Measurements from ENCODE around the gene ZNF420. TPM values are rescaled to one million over a fixed set of nuclear protein-coding genes. Genes with fewer than 3 reads are reported as not detected.

Gene ZNF420
- total RNA-seq, 1 experiment from 2014 or later, result not detected

GRCh38 chr19:37127999-37128820 is 50.0 kb downstream of the ZNF420 start:
- TF ChIP-seq REST (IDR thresholded peaks at IDR 0.05; ENCODE audit: low read depth) (no peak), ZNF274 (IDR thresholded peaks at IDR 0.05; ENCODE audit: low read depth, low read length) (peak; percentile 89)
- H3K27ac ChIP-seq (ENCODE audit: low read depth, low read length), result no peak overlapping the region
- H3K4me2 ChIP-seq (ENCODE audit: low read length), result no peak overlapping the region
- ATAC-seq, result no peak
- intact Hi-C loops (cut with micrococcal nuclease), result no loop called here
- H3K9me3 ChIP-seq (ENCODE audit: control insufficient read depth in 1 of 2, insufficient read depth in 1 of 2, low read depth in 1 of 2, low read length in 2 of 2), result peaks cover 37 to 59% of the 10 kb centered on the region in 2 experiments; a peak in 3 of 4 replicates
- POLR2A ChIA-PET, result no interaction called here
- RAD21 ChIA-PET (ENCODE audit: low non-redundant PET in 1 of 2, low total read pairs in 2 of 2, uncharacterized antibody in 2 of 2, unreplicated experiment in 2 of 2), result no interaction called here
- no peak overlapping the region for H2AFZ ChIP-seq (ENCODE audit: low read depth, low read length, poor library complexity, severe bottlenecking)
- no peaks in the 10 kb centered on the region for H3K79me2 ChIP-seq (ENCODE audit: insufficient read depth, low read length)
- no TSS peak for BruUV-seq (replicated peaks)
- no peak overlapping the region for H3K4me3 ChIP-seq (replicated peaks in 1 of 2; ENCODE audit: low read depth in 1 of 2, low read length in 2 of 2)
- no peak overlapping the region for H3K9ac ChIP-seq (ENCODE audit: low read length)
- H3K27me3 ChIP-seq (ENCODE audit: insufficient read depth, low read length), result no peaks in the 10 kb centered on the region
- no peaks in the 10 kb centered on the region for H3K4me1 ChIP-seq (ENCODE audit: control insufficient read depth in 1 of 2, insufficient read depth in 2 of 2, low read length in 2 of 2)
- no peaks in the 10 kb centered on the region for H4K20me1 ChIP-seq (ENCODE audit: insufficient read depth)
- H3K36me3 ChIP-seq (ENCODE audit: control insufficient read depth in 1 of 2, insufficient read depth in 2 of 2, low read length in 2 of 2), result no peaks in the 10 kb centered on the region
- CTCF ChIA-PET, result no interaction called here
- DNase-seq (ENCODE audit: low read depth, low spot score), result no peak
- no peaks in the 10 kb centered on the region for H3K9me2 ChIP-seq (ENCODE audit: insufficient read depth)

GRCh38 chr19:37128821-37129177 is 50.6 kb downstream of the ZNF420 start:
- BruUV-seq (replicated peaks), result no TSS peak
- H3K4me1 ChIP-seq (ENCODE audit: control insufficient read depth in 1 of 2, insufficient read depth in 2 of 2, low read length in 2 of 2), result no peaks in the 10 kb centered on the region
- no peak overlapping the region for H3K4me2 ChIP-seq (ENCODE audit: low read length)
- no peak for DNase-seq (ENCODE audit: low read depth, low spot score)
- POLR2A ChIA-PET, result no interaction called here
- RAD21 ChIA-PET (ENCODE audit: low non-redundant PET in 1 of 2, low total read pairs in 2 of 2, uncharacterized antibody in 2 of 2, unreplicated experiment in 2 of 2), result no interaction called here
- no peaks in the 10 kb centered on the region for H3K36me3 ChIP-seq (ENCODE audit: control insufficient read depth in 1 of 2, insufficient read depth in 2 of 2, low read length in 2 of 2)
- no peak overlapping the region for H3K4me3 ChIP-seq (replicated peaks in 1 of 2; ENCODE audit: low read depth in 1 of 2, low read length in 2 of 2)
- peaks cover 42 to 57% of the 10 kb centered on the region in 2 experiments; a peak in 3 of 4 replicates for H3K9me3 ChIP-seq (ENCODE audit: control insufficient read depth in 1 of 2, insufficient read depth in 1 of 2, low read depth in 1 of 2, low read length in 2 of 2)
- no peak overlapping the region for H2AFZ ChIP-seq (ENCODE audit: low read depth, low read length, poor library complexity, severe bottlenecking)
- H3K79me2 ChIP-seq (ENCODE audit: insufficient read depth, low read length), result no peaks in the 10 kb centered on the region
- intact Hi-C loops (cut with micrococcal nuclease), result no loop called here
- H3K9ac ChIP-seq (ENCODE audit: low read length), result no peak overlapping the region
- no peaks in the 10 kb centered on the region for H3K27me3 ChIP-seq (ENCODE audit: insufficient read depth, low read length)
- ATAC-seq, result no peak
- no peaks in the 10 kb centered on the region for H4K20me1 ChIP-seq (ENCODE audit: insufficient read depth)
- H3K9me2 ChIP-seq (ENCODE audit: insufficient read depth), result no peaks in the 10 kb centered on the region
- no peak overlapping the region for H3K27ac ChIP-seq (ENCODE audit: low read depth, low read length)
- CTCF ChIA-PET, result no interaction called here
- TF ChIP-seq SIN3A (IDR thresholded peaks at IDR 0.05; ENCODE audit: low read depth), result no peak
- no peak for TF ChIP-seq ZFX (IDR thresholded peaks at IDR 0.05)
- TF ChIP-seq CEBPB (IDR thresholded peaks at IDR 0.05; ENCODE audit: low read depth), result no peak
- no peak for TF ChIP-seq EGR1 (IDR thresholded peaks at IDR 0.05; ENCODE audit: low read depth)
- no peak for TF ChIP-seq CTCF (IDR thresholded peaks at IDR 0.05 in 2 of 3, conservative IDR thresholded peaks at IDR 0.05 in 1 of 3; ENCODE audit: borderline replicate concordance in 1 of 3, insufficient read depth in 1 of 3, low read depth in 2 of 3, low read length in 2 of 3)
- no peak for TF ChIP-seq EZH2 (IDR thresholded peaks at IDR 0.05)
- no peak for TF ChIP-seq TCF7L2 (IDR thresholded peaks at IDR 0.05; ENCODE audit: borderline replicate concordance, extremely low read depth, insufficient read depth, insufficient read length)
- TF ChIP-seq ZNF274 (IDR thresholded peaks at IDR 0.05; ENCODE audit: low read depth, low read length), result no peak; the same call in 1 of the 2 replicates
- TF ChIP-seq JUND (IDR thresholded peaks at IDR 0.05), result no peak
- no peak for TF ChIP-seq SRF (IDR thresholded peaks at IDR 0.05; ENCODE audit: low read depth)
